PC-3 (cell line): ENCODE measurements around the gene TTC9B.
"Not testable (repeated sequence)": the region's sequence is repeated elsewhere in the genome, so short reads cannot be mapped to it uniquely, and the experiment has no call there.

ENCODE experiments used
- EZH2 ChIP-seq: fragments of 300-600 bp; sonication (generic); IDR thresholded peaks from one replicate; pipeline ENCODE4 v1.6.1; 2017; ENCODE audit warnings: antibody characterized with exemption, mild to moderate bottlenecking, low read length; ENCODE audit not compliant: unreplicated experiment
- TF ChIP-seq, protein P1 (sequence below): fragments of 300-600 bp; sonication (generic); conservative IDR thresholded peaks from 2 replicates; pipeline ENCODE4 v1.5.1; 2017; ENCODE audit warnings: antibody characterized with exemption, low read depth, mild to moderate bottlenecking, low read length

DNA sequence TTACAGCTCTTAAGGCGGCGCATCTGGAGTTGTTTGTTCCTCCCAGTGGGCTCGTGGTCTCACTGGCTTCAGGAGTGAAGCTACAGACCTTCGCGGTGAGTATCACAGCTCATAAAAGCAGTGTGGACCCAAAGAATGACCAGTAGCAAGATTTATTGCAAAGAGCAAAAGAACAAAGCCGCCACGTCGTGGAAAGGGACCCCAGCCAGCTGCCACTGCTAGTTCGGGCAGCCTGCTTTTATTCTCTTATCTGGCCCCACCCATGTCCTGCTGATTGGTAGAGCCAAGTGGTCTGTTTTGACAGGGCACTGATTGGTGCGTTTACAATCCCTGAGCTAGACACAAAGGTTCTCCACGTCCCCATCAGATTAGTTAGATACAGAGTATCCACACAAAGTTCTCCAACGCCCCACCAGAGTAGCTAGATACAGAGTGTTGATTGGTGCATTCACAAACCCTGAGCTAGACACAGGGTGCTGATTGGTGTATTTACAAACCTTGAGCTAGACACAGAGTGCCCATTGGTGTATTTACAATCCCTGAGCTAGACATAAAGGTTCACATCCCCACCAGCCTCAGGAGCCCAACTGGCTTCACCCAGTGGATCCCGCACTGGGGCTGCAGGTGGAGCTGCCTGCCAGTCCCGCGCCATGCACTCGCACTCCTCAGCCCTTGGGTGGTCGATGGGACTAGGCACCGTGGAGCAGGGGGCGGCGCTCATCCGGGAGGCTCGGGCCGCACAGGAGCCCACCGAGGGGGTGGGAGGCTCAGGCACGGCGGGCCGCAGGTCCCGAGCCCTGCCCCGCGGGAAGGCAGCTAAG, 48.5 kb downstream of the TTC9B start:
- TF ChIP-seq, protein P1, sequence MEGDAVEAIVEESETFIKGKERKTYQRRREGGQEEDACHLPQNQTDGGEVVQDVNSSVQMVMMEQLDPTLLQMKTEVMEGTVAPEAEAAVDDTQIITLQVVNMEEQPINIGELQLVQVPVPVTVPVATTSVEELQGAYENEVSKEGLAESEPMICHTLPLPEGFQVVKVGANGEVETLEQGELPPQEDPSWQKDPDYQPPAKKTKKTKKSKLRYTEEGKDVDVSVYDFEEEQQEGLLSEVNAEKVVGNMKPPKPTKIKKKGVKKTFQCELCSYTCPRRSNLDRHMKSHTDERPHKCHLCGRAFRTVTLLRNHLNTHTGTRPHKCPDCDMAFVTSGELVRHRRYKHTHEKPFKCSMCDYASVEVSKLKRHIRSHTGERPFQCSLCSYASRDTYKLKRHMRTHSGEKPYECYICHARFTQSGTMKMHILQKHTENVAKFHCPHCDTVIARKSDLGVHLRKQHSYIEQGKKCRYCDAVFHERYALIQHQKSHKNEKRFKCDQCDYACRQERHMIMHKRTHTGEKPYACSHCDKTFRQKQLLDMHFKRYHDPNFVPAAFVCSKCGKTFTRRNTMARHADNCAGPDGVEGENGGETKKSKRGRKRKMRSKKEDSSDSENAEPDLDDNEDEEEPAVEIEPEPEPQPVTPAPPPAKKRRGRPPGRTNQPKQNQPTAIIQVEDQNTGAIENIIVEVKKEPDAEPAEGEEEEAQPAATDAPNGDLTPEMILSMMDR: not testable (repeated sequence)
- TF ChIP-seq EZH2: not testable (repeated sequence)
